NCI-H1048 (cell line): ENCODE measurements around the gene PARD3.

ENCODE experiments used
- DNase-seq: peaks from one replicate; lab custom pipeline; 2025; lab: John Stamatoyannopoulos, UW

The PARD3 gene

DNA sequence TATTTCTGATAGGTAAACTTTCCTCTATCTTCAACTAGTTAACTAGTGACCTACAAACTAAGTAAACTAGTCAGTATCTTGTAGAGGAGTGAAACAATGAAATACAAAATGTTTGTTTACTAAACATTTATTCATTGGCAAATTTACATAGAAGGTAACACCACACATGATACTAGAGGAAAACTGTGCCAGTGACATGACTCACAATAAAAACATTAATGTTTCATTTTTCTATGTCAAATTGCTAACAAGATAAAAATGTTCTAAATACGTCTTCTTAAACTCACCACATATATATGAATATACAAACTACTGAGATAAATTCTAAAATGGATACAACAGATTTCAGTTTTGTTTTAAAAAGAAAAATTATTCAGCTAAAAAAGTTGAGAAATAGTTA lies 471.3 kb downstream of the PARD3 start:
- no peak for DNase-seq

DNA sequence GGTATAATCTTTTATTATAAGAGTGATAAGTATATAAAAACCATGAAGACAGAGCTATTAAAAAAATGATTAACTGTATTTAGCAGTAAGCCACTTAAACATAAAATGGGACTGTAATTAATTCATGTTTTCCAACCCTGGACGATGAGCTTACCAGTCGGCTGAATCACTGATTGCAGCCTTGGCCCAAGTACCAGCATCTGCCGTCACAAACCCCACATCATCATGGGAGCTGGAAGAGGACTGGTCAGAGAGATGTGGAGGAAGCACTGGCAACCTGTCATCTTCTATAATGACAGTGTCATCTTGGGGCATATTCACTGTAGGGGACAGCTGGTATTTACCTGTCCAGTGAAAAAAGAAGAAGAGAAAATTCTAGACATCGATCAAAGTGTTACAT lies 473.6 kb downstream of the PARD3 start:
- DNase-seq: no peak

- no peak for DNase-seq
Measured at GRCh38 chr10:34340934-34341333, 474.2 kb downstream of the PARD3 start.

DNA sequence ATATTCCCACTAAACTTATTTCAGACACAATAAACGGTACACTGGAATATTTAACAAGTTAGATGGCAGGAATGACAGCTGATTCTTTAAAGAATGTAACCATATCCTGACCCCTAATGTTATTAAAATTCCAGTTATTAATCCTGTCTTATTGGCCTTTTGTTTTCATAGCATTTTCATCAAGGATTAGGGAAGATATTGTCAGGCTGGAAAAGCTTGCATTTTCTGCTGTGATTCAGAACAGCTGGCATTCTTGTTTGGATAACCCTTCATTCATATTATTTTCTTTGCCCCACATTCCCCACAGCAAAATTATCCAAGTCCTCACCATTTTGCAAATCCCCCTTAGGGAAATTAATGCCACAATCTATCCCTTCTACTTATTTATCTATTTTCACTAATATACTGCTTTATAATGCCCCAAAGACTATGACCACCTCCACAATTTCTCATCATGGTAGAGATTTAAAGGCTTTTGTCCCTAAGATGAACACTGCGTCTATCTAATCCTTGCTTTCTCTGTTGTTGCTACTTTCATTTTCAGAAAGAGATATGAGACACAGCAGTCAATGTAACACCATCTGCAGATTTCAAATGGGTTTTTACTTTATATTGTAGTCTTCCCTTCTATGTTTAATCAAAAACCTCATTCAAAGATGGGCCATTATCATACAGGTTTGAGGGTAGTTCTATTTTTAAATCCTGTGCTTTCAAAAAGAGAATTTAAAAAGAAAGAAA lies 475.1 kb downstream of the PARD3 start:
- DNase-seq: no peak

- DNase-seq: no peak
Measured at GRCh38 chr10:34337917-34338316, 477.2 kb downstream of the PARD3 start.

DNA sequence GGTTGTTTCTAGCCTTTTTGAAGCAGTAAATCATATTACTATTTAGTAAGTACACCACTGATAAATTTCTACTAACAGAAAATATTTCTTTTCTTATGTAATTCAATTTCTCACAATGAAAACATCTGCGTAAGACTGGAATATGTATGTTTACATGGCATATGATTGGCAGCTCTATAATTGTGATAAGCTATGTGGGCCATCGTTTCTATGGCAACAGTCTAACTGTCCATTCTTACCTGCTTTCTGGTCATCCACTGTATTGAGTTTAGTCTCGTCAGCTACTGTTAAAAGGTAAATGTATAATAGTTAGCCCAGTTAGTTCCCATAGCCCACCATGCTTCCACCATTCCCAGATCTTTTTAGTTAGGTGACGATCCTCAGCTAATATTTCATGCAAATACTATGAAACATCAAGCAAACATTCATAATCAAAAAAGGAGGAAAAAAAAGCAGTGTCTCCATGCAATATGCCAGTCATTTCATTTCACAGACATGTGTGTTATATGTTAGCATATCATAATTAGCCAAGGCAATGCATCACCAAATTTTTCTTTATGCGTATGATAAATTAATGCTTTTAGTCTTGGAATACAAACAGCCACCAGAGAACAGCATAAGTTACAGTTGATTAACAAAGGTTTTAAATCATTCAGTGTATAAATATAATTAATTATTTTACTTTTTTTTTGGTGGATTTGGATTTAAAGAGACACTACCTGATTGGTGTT lies 479.0 kb downstream of the PARD3 start:
- DNase-seq: no peak

DNA sequence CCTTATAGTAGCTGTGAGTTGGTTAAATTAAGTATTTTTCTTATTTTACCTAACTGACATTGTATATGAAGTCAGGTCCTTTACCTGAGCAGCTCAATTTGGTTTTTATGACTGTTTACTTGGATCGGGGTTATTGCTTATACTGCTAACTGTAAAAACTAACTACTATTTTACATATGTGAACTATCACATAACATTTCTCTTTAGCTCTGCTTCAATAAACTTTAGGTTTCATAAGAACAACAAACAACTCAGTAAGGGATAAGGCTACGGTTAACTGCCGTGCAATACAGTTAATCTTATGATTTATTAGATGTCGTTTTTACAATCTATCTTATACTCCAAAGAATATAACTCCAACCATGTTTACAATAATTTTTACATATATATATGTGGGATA lies 480.2 kb downstream of the PARD3 start:
- no peak for DNase-seq

- peak; percentile 3 for DNase-seq
Measured at GRCh38 chr10:34333513-34333912, 481.6 kb downstream of the PARD3 start.

GRCh38 chr10:34327184-34327583 lies 487.9 kb downstream of the PARD3 start:
- no peak for DNase-seq

GRCh38 chr10:34323192-34323591 lies 491.9 kb downstream of the PARD3 start:
- DNase-seq: no peak

- DNase-seq: no peak
Measured at GRCh38 chr10:34320265-34320664, 494.8 kb downstream of the PARD3 start.

DNA sequence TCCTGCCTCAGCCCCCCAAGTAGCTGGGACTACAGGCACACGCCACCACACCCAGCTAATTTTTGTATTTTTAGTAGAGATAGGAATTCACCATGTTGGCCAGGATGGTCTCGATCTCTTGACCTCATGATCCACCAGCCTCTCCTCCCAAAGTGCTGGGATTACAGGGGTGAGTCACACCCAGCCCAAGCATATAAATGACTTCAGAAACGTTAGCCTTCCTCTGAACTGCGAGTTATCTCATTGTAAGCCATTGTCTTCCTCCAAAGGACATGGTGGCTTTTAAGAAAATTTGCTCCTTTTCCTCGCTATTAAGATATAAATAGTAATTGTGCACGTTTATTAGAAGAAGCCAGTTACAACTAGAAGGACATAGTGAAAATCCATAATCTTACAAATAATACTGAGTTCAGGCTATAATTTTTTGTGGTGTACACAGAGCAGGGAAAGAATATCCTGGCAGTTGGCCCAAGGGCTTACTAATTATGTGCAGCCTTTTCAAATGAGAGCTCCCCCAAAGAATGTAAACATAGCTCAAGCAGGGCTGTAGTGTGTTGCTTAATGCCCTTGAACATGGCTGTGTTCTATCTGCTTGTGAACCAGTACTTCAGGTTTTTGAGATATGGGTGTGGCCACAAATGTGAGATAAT lies 495.8 kb downstream of the PARD3 start:
- DNase-seq: peak; percentile 71

DNA sequence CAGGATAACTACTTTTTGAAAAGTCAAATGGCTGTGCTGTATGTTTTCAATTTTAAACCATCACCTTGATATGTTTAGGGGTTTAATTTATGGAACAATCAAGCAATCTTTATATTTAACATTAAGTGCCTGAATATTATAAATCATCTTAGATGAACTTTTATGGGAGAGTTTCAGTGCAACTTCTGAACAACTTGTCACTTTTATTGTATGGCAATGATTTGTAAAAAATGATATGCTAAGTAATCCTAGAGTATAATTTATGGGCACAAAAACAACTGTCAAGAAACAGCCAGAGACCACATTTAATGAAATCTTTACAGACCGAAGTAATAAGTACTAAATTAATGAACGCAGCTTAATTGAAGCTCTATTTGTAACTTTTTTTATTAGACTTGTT lies 498.9 kb downstream of the PARD3 start:
- DNase-seq: no peak

DNA sequence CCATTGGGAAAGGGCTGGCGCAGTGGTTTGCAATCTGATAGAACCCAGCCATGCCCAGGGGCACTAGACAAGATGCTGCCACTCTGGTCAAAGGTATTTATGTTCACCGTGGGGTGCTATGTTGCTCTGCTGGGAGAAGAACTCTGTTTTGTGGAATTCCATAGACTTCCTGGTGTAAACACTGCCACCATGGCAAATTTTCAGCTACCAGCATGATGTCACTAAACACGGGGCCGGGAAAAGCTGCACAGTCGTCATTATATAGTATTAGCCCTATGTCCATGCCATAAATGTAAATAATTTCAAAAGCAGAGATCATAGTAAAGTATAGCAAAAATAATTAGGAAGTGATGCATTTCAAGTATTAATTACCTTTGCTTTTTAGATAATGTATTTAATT lies 500.6 kb downstream of the PARD3 start:
- DNase-seq: no peak

DNA sequence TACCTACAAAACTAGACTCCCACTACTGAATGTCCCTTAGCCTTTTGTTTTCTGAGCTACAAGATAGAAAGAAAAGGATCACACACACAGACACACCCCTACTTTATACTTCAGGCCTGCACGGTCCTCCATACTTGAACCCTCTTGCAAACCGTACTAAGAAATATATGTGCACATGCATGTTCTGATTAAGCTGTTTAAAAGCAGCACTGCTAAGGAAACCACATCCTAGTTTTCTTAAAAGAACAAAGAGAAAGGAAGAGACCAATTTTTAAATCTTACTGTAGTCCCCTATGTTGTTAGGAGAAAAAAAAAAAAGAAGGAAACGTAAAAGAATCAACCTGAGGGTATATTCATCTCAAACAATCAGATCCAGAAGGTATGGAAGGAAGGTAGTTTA lies 501.2 kb downstream of the PARD3 start:
- no peak for DNase-seq

- no peak for DNase-seq
Measured at GRCh38 chr10:34313353-34313752, 501.7 kb downstream of the PARD3 start.

GRCh38 chr10:34311679-34312078 lies 503.4 kb downstream of the PARD3 start:
- DNase-seq: no peak

DNA sequence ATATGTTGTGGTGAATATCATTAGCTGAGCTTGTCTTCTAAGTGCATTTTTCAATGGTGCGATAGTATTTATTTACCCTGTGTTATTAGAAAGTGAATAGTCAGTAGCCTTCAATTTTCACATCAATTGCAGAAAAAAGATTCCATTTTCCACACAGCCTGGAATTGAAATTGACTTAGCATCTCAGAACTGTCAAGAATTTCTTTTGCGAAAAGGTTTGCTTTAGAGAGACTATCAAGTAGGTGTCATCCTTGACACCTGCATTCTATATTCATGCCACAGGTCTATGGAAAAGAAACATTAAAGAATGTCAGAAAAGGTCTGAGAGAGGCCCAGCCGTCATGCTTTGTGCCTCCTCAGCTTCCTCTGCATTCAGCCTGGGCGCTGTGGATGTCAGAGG lies 504.9 kb downstream of the PARD3 start:
- no peak for DNase-seq

GRCh38 chr10:34305189-34305588 lies 509.9 kb downstream of the PARD3 start:
- DNase-seq: no peak

- no peak for DNase-seq
Measured at GRCh38 chr10:34303022-34303421, 512.1 kb downstream of the PARD3 start.

DNA sequence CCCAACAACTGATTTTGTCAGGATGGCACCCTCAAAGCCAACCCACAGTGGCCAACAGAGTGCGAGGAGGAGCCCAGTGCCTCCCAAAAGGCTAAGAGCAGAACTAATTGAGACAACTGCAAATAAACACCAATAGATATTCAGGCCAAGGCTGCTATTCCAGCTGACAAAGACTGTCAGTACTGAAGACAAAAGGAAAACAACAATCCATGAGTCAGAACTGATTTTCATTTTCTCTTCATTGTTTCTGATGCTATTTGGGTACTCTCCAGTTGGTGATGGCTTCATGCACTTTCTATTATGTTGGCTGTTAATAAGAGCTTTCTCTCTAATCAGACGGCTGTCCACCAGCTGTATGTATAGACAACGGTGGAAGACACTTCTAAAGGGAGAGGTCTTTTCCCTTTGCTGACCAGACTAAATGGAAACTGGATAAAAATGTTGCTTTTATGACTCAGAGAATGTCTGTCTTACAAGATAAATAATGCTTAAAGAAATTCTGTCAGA lies 515.9 kb downstream of the PARD3 start:
- DNase-seq: no peak

- DNase-seq: no peak
Measured at GRCh38 chr10:34298346-34298818, 516.7 kb downstream of the PARD3 start.
